Measurements from ENCODE around the gene MEF2A.

- TF ChIP-seq CTCF (conservative IDR thresholded peaks at IDR 0.05 in 1 of 2, IDR thresholded peaks at IDR 0.05 in 1 of 2; ENCODE audit: extremely low read depth in 1 of 2, insufficient read depth in 1 of 2, low read depth in 1 of 2, low read length in 2 of 2): no peak
- no peak for TF ChIP-seq EZH2 (IDR thresholded peaks at IDR 0.05; ENCODE audit: borderline replicate concordance, low read length)
These were observed 116.7 kb downstream of the MEF2A start for GRCh38 chr15:99682455-99682854.

All from mammary epithelial cell (primary cell).